Mammary epithelial cell (primary cell): Measurements from ENCODE around the gene SMCHD1.

Source experiments
- CTCF ChIP-seq, 2 donors: IDR thresholded peaks in 1 of 2; conservative IDR thresholded peaks in 1 of 2; 2 replicates each; pipeline ENCODE4 v1.5.1; 2011 to 2012; ENCODE audit warnings: inconsistent platforms in 2 of 2, low read length in 2 of 2, mild to moderate bottlenecking in 2 of 2, control low read depth in 1 of 2, low read depth in 1 of 2; ENCODE audit not compliant: insufficient read depth in 1 of 2; ENCODE audit errors: extremely low read depth in 1 of 2
- EZH2 ChIP-seq: IDR thresholded peaks from 2 replicates; pipeline ENCODE4 v1.6.1; 2012; ENCODE audit warnings: low read length, inconsistent platforms, borderline replicate concordance

- TF ChIP-seq CTCF (conservative IDR thresholded peaks at IDR 0.05 in 1 of 2, IDR thresholded peaks at IDR 0.05 in 1 of 2; ENCODE audit: extremely low read depth in 1 of 2, insufficient read depth in 1 of 2, low read depth in 1 of 2, low read length in 2 of 2) (no peak), EZH2 (no peak)
Observed at GRCh38 chr18:2824865-2825264, 169.3 kb downstream of the SMCHD1 start.
